GM23248 (cell line): ENCODE measurements around the gene DLL1. TPM values are rescaled to one million over a fixed set of nuclear protein-coding genes. Genes with fewer than 3 reads are reported as not detected.
"Not testable (repeated sequence)": the region's sequence is repeated elsewhere in the genome, so short reads cannot be mapped to it uniquely, and the experiment has no call there.

ENCODE experiments used
- DNase-seq: peaks from one replicate; pipeline ENCODE4 v3.0.0-alpha.2; 2015
- H2AFZ ChIP-seq: fragments of 200-600 bp; sonication (generic); 2 replicates; pipeline ENCODE4 v1.6.1; 2016; ENCODE audit warnings: antibody characterized with exemption
- H3F3A ChIP-seq: fragments of 200-600 bp; sonication (generic); 2 replicates; pipeline ENCODE4 v1.6.1; 2016; ENCODE audit warnings: mild to moderate bottlenecking, antibody characterized with exemption, mixed run types; ENCODE audit not compliant: insufficient read depth
- H3K27ac ChIP-seq: fragments of 200-600 bp; sonication (generic); 2 replicates; pipeline ENCODE4 v1.5.1; 2016; ENCODE audit warnings: mild to moderate bottlenecking
- H3K27me3 ChIP-seq: fragments of 200-600 bp; sonication (generic); replicated peaks from 2 replicates; pipeline ENCODE4 v1.6.1; 2016; ENCODE audit warnings: mild to moderate bottlenecking; ENCODE audit not compliant: insufficient read depth
- H3K36me3 ChIP-seq: fragments of 200-600 bp; sonication (generic); 2 replicates; pipeline ENCODE4 v1.6.1; 2016; ENCODE audit warnings: low read depth, mild to moderate bottlenecking
- H3K4me1 ChIP-seq: fragments of 200-600 bp; sonication (generic); 2 replicates; pipeline ENCODE4 v1.6.1; 2016; ENCODE audit warnings: mild to moderate bottlenecking; ENCODE audit not compliant: insufficient read depth
- H3K4me2 ChIP-seq: fragments of 200-600 bp; sonication (generic); one replicate; pipeline ENCODE4 v1.6.1; 2016; ENCODE audit warnings: mild to moderate bottlenecking; ENCODE audit not compliant: unreplicated experiment
- H3K4me3 ChIP-seq: fragments of 200-600 bp; sonication (generic); 2 replicates; pipeline ENCODE4 v1.5.1; 2016; ENCODE audit warnings: mild to moderate bottlenecking
- H3K79me2 ChIP-seq: fragments of 200-600 bp; sonication (generic); 2 replicates; pipeline ENCODE4 v1.6.1; 2016; ENCODE audit warnings: mild to moderate bottlenecking; ENCODE audit not compliant: insufficient read depth
- H3K9ac ChIP-seq: fragments of 200-600 bp; sonication (generic); 2 replicates; pipeline ENCODE4 v1.6.1; 2016; ENCODE audit warnings: mild to moderate bottlenecking
- H3K9me2 ChIP-seq: fragments of 200-600 bp; sonication (generic); 2 replicates; pipeline ENCODE4 v1.6.1; 2016; ENCODE audit warnings: mixed run types, mild to moderate bottlenecking, moderate library complexity; ENCODE audit not compliant: insufficient read depth
- H3K9me3 ChIP-seq: fragments of 200-600 bp; sonication (generic); one replicate; pipeline ENCODE4 v1.6.1; 2017; ENCODE audit warnings: low read depth
- H4K20me1 ChIP-seq: fragments of 200-600 bp; sonication (generic); 2 replicates; pipeline ENCODE4 v1.6.0; 2016; ENCODE audit not compliant: insufficient read depth
- EZH2 ChIP-seq: fragments of 200-600 bp; sonication (generic); IDR thresholded peaks from 2 replicates; pipeline ENCODE4 v1.6.1; 2018; ENCODE audit warnings: antibody characterized with exemption, mild to moderate bottlenecking; ENCODE audit not compliant: insufficient read depth, poor library complexity, severe bottlenecking
- EZH2phosphoT487 ChIP-seq: fragments of 200-600 bp; sonication (generic); IDR thresholded peaks from 2 replicates; pipeline ENCODE4 v1.6.1; 2018; ENCODE audit warnings: antibody characterized with exemption, moderate library complexity, mild to moderate bottlenecking, low read depth; ENCODE audit not compliant: insufficient read depth
- WGBS, 2 experiments: methylation state at CpG; one replicate each; pipeline ENCODE4 v1.1.6; 2015 to 2017; ENCODE audit warnings: low lambda C conversion rate in 2 of 2, low coverage in 1 of 2; ENCODE audit errors: missing lambda C conversion rate in 2 of 2; 5-methylcytosine and 5-hydroxymethylcytosine counted together
- in situ Hi-C: fragments of 300-500 bp; cut with MboI; formaldehyde crosslinking; loops from 2 replicates; pipeline ENCODE4 v1.15.0; 2020
- polyA plus RNA-seq: library from polyadenylated mRNA; unstranded; fragments of >200 nt; fragmentation: Nextera tagmentation; extraction: Ambion mirVana; gene quantifications from 2 replicates; pipeline ENCODE4 v1.2.1, GENCODE V29; 2016
- total RNA-seq: library from RNA; depleted of rRNA; stranded (reverse); fragments of >200 nt; shearing (Covaris generic); gene quantifications from 2 replicates; pipeline ENCODE4 v1.2.3, GENCODE V29; 2014

DLL1 gene
- total and polyA plus RNA-seq, 2 experiments from 2014 or later: 0.68 to 0.86 TPM

- H3K4me2 ChIP-seq: no peak overlapping the region
- 54 to 56% methylated on average over 22 of the region's 22 CpGs for WGBS, 2 experiments
- H3K4me3 ChIP-seq: no peak overlapping the region
- H3K79me2 ChIP-seq: no peaks in the 10 kb centered on the region
- no peaks in the 10 kb centered on the region for H3K36me3 ChIP-seq
- in situ Hi-C loops: no loop called here
- H3K9ac ChIP-seq: no peak overlapping the region
- no peaks in the 10 kb centered on the region for H3K4me1 ChIP-seq
- no peak overlapping the region for H2AFZ ChIP-seq
- no peaks in the 10 kb centered on the region for H3F3A ChIP-seq
- no peaks in the 10 kb centered on the region for H3K27me3 ChIP-seq
- TF ChIP-seq EZH2 (no peak), EZH2phosphoT487 (no peak)
- H3K27ac ChIP-seq: no peak overlapping the region
- DNase-seq: no peak
- H3K9me2 ChIP-seq: no peaks in the 10 kb centered on the region
- H3K9me3 ChIP-seq: no peaks in the 10 kb centered on the region
- H4K20me1 ChIP-seq: no peaks in the 10 kb centered on the region
These were observed 22.4 kb downstream of the DLL1 start for GRCh38 chr6:170268216-170269129.

- DNase-seq: no peak
- Histone ChIP-seq H3K27ac (no peak overlapping the region), H2AFZ (no peak overlapping the region), H3K27me3 (no peaks in the 10 kb centered on the region), H3K79me2 (no peaks in the 10 kb centered on the region), H3K4me1 (no peaks in the 10 kb centered on the region), H3K4me3 (no peak overlapping the region), H3K4me2 (no peak overlapping the region), H3K9me3 (no peaks in the 10 kb centered on the region), H3K9ac (no peak overlapping the region), H3K9me2 (no peaks in the 10 kb centered on the region), H3F3A (no peaks in the 10 kb centered on the region), H4K20me1 (no peaks in the 10 kb centered on the region), H3K36me3 (no peaks in the 10 kb centered on the region)
- TF ChIP-seq EZH2phosphoT487: no peak
- TF ChIP-seq EZH2: no peak
- WGBS, 2 experiments: 59 to 61% methylated on average over 12 to 14 of the region's 14 CpGs
- in situ Hi-C loops: no loop called here
These were observed 23.2 kb downstream of the DLL1 start for GRCh38 chr6:170267688-170268087.

GRCh38 chr6:170266061-170266825 lies 24.6 kb downstream of the DLL1 start:
- no peak overlapping the region for H3K4me3 ChIP-seq

GRCh38 chr6:170265655-170266054 lies 25.2 kb downstream of the DLL1 start:
- no peak for DNase-seq
- in situ Hi-C loops: no loop called here
- H3K4me1 ChIP-seq: no peaks in the 10 kb centered on the region
- no peak for TF ChIP-seq EZH2phosphoT487
- no peak for TF ChIP-seq EZH2
- no peak overlapping the region for H3K27ac ChIP-seq
- no peaks in the 10 kb centered on the region for H3F3A ChIP-seq
- H3K9ac ChIP-seq: no peak overlapping the region
- no peaks in the 10 kb centered on the region for H3K36me3 ChIP-seq
- 77 to 78% methylated on average over 22 of the region's 22 CpGs for WGBS, 2 experiments
- H3K27me3 ChIP-seq: 0 out of 2 replicates have a peak, but pooled peaks cover 5% of the 10 kb centered on the region
- H4K20me1 ChIP-seq: no peaks in the 10 kb centered on the region
- H3K9me3 ChIP-seq: no peaks in the 10 kb centered on the region
- H3K9me2 ChIP-seq: no peaks in the 10 kb centered on the region
- no peaks in the 10 kb centered on the region for H3K79me2 ChIP-seq
- no peak overlapping the region for H3K4me3 ChIP-seq
- H2AFZ ChIP-seq: no peak overlapping the region
- no peak overlapping the region for H3K4me2 ChIP-seq

More at GRCh38 chr6:170266061-170266825, 24.6 kb downstream of the DLL1 start:
- DNase-seq: no peak
- no peaks in the 10 kb centered on the region for H3F3A ChIP-seq
- H3K9me3 ChIP-seq: no peaks in the 10 kb centered on the region
- no peak for TF ChIP-seq EZH2phosphoT487
- TF ChIP-seq EZH2: no peak
- H3K79me2 ChIP-seq: no peaks in the 10 kb centered on the region
- H3K4me2 ChIP-seq: no peak overlapping the region
- no peaks in the 10 kb centered on the region for H3K9me2 ChIP-seq
- in situ Hi-C loops: no loop called here
- H3K27ac ChIP-seq: no peak overlapping the region
- no peaks in the 10 kb centered on the region for H3K4me1 ChIP-seq
- no peak overlapping the region for H3K9ac ChIP-seq
- H3K36me3 ChIP-seq: no peaks in the 10 kb centered on the region
- H3K27me3 ChIP-seq: 0 out of 2 replicates have a peak, but pooled peaks cover 5% of the 10 kb centered on the region
- no peak overlapping the region for H2AFZ ChIP-seq
- 58 to 70% methylated on average over 15 to 17 of the region's 18 CpGs for WGBS, 2 experiments
- no peaks in the 10 kb centered on the region for H4K20me1 ChIP-seq

- 67 to 79% methylated on average over 7 to 12 of the region's 12 CpGs for WGBS, 2 experiments
These were observed 26.2 kb downstream of the DLL1 start for GRCh38 chr6:170264644-170265043.

More at GRCh38 chr6:170264644-170265043, 26.2 kb downstream of the DLL1 start:
- H3K4me3 ChIP-seq, H3K27ac ChIP-seq, H3K4me2 ChIP-seq, H3K4me1 ChIP-seq, H3K9me2 ChIP-seq, H3K9ac ChIP-seq, H3F3A ChIP-seq, H3K9me3 ChIP-seq, H2AFZ ChIP-seq, H4K20me1 ChIP-seq, H3K27me3 ChIP-seq, DNase-seq, in situ Hi-C loops, H3K79me2 ChIP-seq, H3K36me3 ChIP-seq: not testable (repeated sequence)
